Measurements from ENCODE around the gene MOB1B. TPM values are rescaled to one million over a fixed set of nuclear protein-coding genes. Genes with fewer than 3 reads are reported as not detected.

The MOB1B gene
- polyA plus RNA-seq, 1 experiment, result 5.6 TPM

- ChIA-PET POLR2A (no interaction called here), CTCF (no interaction called here)
- Histone ChIP-seq H3K4me3 (ENCODE audit: low read depth, low read length) (no peak overlapping the region), H3K36me3 (ENCODE audit: control insufficient read depth, insufficient read depth, low read length) (no peaks in the 10 kb centered on the region), H3K27me3 (ENCODE audit: control insufficient read depth, insufficient read depth, low read length) (no peaks in the 10 kb centered on the region)
- DNase-seq (ENCODE audit: low read depth), result no peak
- no peak for TF ChIP-seq CTCF (IDR thresholded peaks at IDR 0.05; ENCODE audit: insufficient read depth, low read depth, low read length)
These were observed 12.5 kb downstream of the MOB1B start for GRCh38 chr4:70914631-70915030.

GRCh38 chr4:70915036-70915815 lies 13.1 kb downstream of the MOB1B start:
- DNase-seq (ENCODE audit: low read depth), result no peak
- H3K4me3 ChIP-seq (ENCODE audit: low read depth, low read length), result no peak overlapping the region
- ChIA-PET CTCF (no interaction called here), POLR2A (no interaction called here)
- no peaks in the 10 kb centered on the region for H3K36me3 ChIP-seq (ENCODE audit: control insufficient read depth, insufficient read depth, low read length)
- no peaks in the 10 kb centered on the region for H3K27me3 ChIP-seq (ENCODE audit: control insufficient read depth, insufficient read depth, low read length)
- no peak for TF ChIP-seq CTCF (IDR thresholded peaks at IDR 0.05; ENCODE audit: insufficient read depth, low read depth, low read length)

- ChIA-PET CTCF (no interaction called here), POLR2A (no interaction called here)
- no peak overlapping the region for H3K4me3 ChIP-seq (ENCODE audit: low read depth, low read length)
- no peaks in the 10 kb centered on the region for H3K36me3 ChIP-seq (ENCODE audit: control insufficient read depth, insufficient read depth, low read length)
- no peak for DNase-seq (ENCODE audit: low read depth)
- no peaks in the 10 kb centered on the region for H3K27me3 ChIP-seq (ENCODE audit: control insufficient read depth, insufficient read depth, low read length)
- no peak for TF ChIP-seq CTCF (IDR thresholded peaks at IDR 0.05; ENCODE audit: insufficient read depth, low read depth, low read length)
These were observed 13.8 kb downstream of the MOB1B start for GRCh38 chr4:70915874-70916559.

- ChIA-PET CTCF (interaction anchor here (1.1 kb wide), 1 partner anchor 21 kb away, joined by 3 read pairs; no protein-coding TSS in a partner anchor), POLR2A (interaction anchor here (0.6 kb wide), 1 partner anchor 95 kb away, joined by 3 read pairs; no protein-coding TSS in a partner anchor)
- Histone ChIP-seq H3K36me3 (ENCODE audit: control insufficient read depth, insufficient read depth, low read length) (no peaks in the 10 kb centered on the region), H3K27me3 (ENCODE audit: control insufficient read depth, insufficient read depth, low read length) (no peaks in the 10 kb centered on the region), H3K4me3 (ENCODE audit: low read depth, low read length) (no peak overlapping the region)
- no peak for DNase-seq (ENCODE audit: low read depth)
- TF ChIP-seq CTCF (IDR thresholded peaks at IDR 0.05; ENCODE audit: insufficient read depth, low read depth, low read length), result no peak
These were observed 18.4 kb downstream of the MOB1B start for GRCh38 chr4:70920592-70920991.

GRCh38 chr4:70925418-70925817 lies 23.2 kb downstream of the MOB1B start:
- H3K4me3 ChIP-seq (ENCODE audit: low read depth, low read length), result no peak overlapping the region
- ChIA-PET CTCF (no interaction called here), POLR2A (no interaction called here)
- no peak for TF ChIP-seq CTCF (IDR thresholded peaks at IDR 0.05; ENCODE audit: insufficient read depth, low read depth, low read length)
- DNase-seq (ENCODE audit: low read depth), result no peak
- H3K36me3 ChIP-seq (ENCODE audit: control insufficient read depth, insufficient read depth, low read length), result no peaks in the 10 kb centered on the region
- H3K27me3 ChIP-seq (ENCODE audit: control insufficient read depth, insufficient read depth, low read length), result no peaks in the 10 kb centered on the region

Data from BJ (cell line).